PC-9 (cell line): ENCODE measurements around the gene FAM117B.

Experiments used
- CTCF ChIP-seq: fragments of 200-600 bp; sonication (generic); conservative IDR thresholded peaks from 2 replicates; pipeline ENCODE4 v1.6.1; 2017; ENCODE audit warnings: mixed run types, antibody characterized with exemption, mild to moderate bottlenecking, moderate library complexity
- EZH2 ChIP-seq: fragments of 200-600 bp; sonication (generic); IDR thresholded peaks from 2 replicates; pipeline ENCODE4 v1.8.0; 2017; ENCODE audit warnings: antibody characterized with exemption, low read depth

GRCh38 chr2:202652119-202652518 lies 17.4 kb downstream of the FAM117B start:
- no peak for TF ChIP-seq CTCF
- no peak for TF ChIP-seq EZH2
